ENCODE results near the gene MKI67.
"Not testable (repeated sequence)": the region's sequence is repeated elsewhere in the genome, so short reads cannot be mapped to it uniquely, and the experiment has no call there.

The MKI67 gene

DNA sequence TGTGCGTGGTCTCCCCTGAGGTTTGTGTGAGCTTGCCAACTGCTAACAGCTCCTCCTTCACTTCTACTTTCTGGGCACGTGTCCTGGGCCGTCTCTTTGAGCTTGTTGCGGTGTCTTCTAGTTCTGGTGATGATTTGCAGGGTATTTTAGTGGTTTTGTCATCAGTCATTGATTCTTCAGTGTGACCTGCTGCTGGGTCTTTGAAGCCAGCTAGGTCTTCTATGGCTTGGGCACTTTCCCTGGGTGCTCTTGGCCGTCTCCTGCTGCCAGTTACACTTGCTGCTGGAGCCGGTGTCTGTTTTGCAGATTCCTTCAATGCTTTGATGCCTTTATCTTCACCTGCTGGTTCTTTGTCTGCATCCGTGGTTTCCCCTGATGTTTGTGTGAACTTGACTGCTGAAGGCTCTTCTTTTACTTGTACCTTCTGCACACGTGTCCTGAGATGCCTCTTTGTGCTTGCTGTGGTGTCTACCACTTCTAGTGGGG lies 23.0 kb downstream of the MKI67 start:
- no peak for DNase-seq

DNA sequence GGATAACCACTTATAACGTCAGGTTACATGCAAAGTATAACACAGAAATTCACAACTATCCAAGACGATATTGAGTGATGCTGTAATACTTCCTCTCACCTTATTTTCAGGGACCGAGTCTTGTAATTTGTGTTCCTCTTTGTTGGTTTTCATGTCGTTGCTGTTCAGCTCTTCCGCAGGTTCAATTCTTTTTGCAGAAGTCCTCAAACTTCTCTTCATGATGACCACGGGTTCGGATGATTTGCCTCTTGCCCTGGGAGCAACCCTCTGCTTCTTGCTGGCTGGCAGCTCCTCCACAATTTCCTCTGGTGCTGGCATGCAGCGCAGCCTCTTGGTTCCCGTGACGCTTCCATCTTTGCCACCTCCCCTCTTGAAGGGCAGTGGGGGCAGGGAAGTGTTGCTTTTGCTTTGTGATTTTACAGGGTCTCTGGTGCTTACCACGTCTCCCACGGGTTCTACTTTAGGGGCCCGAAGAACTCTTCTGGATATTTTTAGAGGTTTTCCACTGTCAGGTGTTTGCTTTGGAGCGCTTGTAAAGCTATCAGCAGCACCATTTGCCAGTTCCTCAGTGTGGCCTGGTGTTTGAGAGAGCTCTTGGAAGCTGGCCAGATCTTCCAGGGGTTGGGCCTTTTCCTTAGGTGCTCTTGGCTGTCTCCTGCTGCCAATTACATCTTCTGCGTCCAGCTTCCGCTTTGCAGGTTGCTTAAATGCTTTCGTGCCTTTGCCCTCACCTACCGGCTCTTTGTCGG lies 23.6 kb downstream of the MKI67 start:
- DNase-seq, result no peak

DNA sequence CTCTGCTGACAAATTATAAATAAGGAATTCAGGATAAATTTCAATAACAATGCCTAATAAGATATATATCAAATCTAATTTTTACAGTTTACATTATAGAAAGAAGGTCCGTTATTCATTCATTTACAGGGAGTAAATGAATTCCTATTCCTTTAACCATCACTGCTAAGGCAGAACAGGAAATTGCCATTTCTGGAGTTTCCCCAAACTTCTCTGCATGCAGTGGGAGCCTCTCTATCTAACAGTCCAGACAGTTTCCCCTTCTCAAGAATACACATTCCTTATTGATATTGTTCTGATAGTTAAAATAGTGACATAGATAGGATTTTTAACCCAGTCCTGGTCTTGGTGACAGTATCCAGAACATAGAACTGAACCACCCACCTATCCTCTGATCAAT lies 24.3 kb downstream of the MKI67 start:
- DNase-seq, result no peak

DNA sequence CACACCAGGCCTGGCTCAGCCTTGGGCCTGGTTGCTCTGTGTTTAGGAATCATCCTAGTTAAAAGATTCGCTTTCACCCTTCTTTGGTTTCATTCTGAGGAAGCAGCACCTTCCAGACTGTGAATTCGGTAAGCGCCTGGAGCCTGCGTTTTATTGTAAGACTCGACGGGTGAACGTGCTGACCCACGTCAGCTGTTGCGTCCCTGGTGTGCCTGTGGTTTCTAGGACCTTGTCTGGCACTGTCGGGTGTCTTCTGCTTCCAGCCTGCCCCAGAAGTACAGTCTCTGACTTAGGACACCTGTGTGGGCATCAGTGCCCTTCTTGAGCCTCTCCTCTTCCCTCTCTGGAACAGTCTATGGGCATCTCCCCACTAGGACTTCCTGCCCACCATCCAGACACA lies 26.3 kb downstream of the MKI67 start:
- no peak for DNase-seq

DNA sequence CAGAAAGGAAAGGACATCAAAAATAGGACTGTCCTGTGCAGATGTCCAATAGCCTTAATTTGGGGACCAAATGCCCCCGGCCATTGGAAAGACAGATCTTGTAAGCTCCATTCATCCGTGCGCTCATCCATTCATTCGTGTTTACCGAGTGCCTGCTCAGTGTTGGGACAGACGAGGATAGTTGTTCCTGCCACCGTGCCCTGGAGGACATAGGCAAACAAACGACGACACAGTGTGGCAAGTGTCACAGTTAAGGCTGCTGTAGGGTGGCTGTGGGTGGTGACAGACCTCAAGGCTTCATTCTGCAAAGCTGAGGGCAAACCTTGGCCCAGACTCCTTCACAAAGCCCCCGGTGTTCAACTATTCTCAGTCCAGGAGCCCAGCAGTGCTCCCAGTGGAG lies 27.6 kb downstream of the MKI67 start:
- no peak for DNase-seq

DNA sequence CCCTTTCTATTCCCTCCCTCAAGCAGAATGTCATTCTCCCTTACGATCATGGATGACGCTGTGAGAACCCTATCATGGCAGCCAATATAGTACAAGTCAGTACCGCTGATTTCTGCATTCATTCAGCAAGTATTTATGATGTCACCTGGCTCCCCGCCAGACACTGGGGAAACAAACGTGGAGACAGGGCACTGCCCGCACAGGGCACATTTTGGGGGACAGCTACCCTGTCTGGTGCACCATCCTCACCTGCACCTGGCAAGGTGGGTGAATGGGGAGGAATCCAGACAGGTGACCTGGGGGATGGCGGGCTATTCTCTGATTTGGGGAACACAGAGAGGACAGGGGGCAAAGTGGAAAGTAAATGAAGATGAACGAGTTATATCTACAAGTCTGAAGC lies 28.4 kb downstream of the MKI67 start:
- no peak for DNase-seq

DNA sequence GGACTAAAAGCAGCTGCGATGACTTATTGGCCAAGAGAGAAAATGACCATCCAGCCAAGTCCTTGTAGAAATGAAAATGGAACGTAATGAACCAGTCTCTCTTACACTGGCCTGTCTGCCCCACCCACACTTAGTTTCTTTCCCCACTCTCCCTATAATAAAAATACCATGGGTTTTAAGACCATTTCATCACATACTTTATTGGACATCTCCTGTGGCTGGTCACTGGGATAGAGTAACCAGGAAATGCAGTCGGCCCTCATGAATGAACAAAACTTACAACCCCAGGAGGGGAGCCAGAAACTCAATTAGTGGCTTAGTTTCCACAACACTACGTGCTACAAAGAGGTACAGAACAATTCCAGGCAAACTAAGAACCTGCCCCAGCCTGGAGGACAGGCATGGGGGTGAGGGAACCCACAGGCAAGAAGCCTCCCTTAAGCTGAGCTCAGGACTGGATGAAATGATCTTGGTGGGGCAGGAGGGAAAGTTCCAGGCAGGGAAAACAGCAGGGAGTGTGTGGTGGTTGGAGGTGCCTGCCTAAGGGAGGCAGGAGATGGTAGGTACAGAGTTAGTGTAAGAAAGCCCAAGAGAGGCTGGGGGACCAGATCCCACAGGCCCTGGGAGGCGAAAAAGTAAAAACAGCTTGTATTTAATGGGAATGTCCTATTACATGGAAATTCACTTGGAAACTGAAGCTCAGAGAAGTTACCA lies 29.6 kb downstream of the MKI67 start:
- no peak for DNase-seq

DNA sequence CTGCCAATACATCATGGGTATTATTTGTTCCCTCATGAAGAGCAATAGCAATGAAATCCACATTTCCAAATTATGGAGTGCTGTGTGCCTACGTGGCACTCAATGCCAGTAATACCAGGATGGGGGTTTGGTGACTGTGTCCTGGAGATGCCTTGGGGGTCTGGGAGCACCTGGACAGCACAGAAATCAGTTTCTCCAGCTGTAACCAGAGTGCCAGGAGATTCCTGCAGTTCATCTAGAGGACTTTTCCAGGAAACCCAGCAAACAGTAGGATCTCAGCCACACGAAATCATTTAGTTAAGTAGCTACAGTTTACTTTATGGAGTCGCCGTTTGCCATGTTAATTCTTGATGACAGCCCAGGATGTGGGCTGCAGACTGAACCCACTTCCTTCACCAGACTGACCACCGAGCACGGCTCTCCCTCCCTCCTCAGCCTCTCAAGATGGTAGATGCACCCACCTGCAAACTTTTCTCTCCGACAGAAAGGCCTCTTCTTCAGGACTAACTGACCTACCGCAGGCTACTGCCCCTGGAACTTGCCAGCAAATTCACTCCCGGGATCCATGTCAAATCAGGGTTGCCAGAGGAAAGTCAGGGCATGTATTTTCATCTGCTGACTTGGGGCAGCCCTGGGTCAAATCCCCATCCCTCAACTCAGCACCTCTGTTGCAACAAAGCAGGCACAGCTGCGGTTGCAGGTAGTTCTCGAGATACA lies 30.3 kb downstream of the MKI67 start:
- DNase-seq, result no peak

DNA sequence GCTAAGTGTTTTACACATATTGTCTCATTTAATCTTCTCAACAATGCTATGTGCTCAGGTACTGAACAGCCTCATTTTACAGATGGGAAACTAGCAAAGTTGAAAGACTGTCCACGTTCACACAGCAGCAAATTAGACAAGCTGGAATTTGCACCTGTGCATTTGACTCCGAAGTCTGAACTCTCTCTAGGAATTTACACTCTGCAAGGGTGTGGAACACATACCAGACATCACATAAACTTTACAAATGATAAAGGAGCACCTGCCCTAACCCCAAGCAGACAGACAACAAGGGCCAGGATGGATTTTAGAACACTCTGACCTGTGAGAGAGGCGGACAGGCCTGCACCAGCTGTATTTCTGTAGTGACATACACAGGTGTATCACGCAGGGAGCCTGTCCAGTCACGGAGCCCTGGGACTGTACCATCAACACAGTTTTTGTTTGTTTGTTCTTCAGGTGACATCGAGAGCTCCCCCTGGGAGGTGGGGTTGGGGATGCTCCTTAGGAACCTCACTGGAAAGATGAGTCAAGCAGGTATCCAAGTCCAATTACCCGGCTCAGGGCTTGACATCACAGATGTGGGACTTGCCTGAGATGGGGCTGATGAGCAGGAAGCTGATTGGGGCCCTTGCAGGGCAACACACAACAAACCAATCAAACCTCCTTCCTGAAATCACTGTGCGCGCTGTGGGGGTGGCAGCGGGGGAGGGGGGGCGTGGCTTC lies 31.0 kb downstream of the MKI67 start:
- DNase-seq, result no peak

DNA sequence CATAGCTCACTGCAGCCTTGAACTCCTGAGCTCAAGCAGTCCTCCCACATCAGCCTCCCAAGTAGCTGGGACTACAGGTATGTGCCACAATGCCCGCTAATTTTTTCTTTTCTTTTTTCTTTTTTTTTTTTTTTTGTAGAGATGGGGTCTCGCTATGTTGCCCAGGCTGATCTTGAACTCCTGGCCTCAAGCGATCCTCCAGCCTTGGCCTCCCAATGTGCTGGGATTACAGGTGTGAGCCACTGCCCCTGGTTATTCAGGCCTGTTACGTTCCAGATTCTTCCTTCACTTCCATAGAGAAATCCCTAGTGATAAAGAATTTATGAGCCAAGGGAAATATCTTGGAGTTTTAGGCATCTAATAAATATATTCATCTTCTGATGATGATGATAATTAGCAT lies 31.6 kb downstream of the MKI67 start:
- not testable (repeated sequence) for DNase-seq

DNA sequence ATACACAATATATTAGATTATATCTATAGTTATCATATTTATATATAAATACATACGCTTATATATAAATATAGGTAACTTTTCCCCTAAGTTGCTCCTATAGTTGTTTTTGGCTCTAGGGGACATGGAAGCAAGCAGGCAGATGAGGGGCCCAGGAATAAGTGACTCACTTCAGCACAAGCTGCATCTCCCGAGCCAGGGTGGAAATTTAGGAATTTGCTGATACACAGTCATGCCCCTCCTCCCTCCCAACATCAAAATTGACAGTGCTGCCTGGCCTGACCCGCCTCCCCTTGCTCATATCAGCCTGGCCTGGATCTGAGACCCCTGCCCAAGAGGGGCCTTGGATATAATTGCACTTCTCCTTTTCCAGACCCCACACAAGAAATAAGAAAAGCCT lies 33.8 kb downstream of the MKI67 start:
- no peak for DNase-seq

DNA sequence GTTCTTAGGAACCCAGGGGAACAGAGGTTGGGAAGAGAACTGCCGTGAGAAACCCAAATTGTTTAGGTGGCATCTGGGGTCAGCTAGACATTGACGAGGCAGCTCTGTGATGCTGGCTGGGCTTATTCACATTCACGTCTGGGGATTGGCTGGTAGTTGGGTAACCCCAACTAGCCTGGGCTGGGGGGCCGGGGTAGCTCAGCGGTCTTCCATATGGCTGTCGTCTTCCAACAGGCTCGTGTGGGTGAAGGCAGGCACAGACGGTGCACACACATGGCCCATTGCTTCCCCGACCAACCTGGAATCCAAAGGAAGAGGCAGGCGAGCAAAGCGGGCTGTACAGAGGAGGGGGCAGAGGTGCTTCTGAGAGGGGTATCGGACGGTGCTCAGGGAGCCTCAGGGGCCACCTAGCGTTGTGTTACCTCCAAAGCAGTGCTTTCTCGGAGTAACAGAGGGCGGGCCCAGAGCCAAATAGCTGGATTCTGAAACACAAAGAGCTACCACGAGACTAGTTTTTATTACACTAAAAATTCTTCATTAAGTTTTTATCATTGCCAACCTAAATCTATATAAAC lies 34.5 kb downstream of the MKI67 start:
- DNase-seq, result no peak

DNA sequence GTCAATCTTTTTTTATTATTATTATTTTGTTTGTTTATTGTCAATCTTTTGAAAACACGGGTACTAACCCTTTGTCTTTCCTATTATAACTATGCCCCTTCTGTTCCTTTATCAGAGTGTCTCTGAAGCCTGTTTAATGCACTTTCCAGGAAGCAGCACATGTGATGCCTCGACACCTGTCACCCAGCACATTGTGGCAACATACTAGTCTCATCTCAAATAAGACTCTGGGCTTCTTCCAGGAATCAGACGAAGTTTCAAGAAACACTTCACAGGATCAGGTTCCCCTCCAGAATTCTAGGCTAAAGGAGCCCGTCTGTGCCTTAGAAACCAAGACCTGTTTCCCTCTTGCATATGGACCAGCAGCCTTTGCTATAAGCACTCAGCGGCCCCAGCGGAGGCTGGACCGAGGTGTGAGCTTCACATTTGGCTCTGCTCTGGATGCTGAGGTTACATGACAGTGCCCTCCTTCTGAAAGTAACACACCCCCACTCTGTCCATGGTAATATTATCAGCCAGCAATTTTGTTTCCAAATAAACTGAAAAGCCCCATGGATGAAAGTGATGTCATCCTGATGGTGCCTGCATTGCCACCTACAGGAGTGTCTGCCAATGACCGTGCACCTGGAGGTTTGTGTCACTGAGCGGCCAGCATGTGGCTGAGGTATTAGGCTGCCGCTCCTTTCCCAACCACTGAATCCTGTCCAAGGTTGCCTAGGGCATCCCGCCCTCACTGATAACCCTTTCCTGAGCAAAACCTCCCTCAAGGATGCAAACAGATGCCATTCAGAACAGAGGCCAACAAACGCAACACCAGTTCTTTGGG lies 38.1 kb downstream of the MKI67 start:
- DNase-seq, result no peak

DNA sequence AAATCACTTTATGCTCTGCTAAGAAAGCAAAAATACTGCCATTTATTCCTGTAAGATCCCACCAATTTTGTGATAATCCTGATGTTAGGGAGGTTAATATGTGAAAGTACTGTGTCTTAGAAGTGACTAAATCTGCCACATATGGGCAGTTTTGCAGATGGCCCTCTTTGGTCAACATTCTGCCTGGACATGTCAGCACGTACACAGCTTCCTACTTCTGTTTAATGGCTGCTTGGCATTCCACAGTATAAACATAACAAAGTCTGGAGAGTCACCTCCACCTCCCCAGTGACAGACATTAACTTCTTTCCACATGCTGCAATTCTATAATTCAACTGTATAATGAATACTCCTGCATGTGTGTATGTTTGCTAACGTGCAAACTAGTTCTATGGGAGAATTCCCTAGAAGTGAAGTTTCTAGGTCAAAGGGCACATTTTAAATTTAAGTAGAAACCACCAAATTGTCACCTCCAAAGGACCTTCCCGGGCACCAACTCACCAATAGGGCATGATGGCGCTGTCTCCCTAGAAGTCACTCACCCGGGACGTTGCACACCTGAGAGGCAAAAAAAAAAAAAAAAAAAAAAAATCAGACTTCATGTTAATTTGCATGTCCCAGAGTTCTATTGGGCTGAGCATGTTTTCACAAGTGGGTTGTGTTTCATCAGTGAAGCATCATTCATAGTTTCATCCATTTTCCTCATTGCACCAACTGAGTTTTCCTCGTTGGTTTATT lies 38.9 kb downstream of the MKI67 start:
- no peak for DNase-seq

DNA sequence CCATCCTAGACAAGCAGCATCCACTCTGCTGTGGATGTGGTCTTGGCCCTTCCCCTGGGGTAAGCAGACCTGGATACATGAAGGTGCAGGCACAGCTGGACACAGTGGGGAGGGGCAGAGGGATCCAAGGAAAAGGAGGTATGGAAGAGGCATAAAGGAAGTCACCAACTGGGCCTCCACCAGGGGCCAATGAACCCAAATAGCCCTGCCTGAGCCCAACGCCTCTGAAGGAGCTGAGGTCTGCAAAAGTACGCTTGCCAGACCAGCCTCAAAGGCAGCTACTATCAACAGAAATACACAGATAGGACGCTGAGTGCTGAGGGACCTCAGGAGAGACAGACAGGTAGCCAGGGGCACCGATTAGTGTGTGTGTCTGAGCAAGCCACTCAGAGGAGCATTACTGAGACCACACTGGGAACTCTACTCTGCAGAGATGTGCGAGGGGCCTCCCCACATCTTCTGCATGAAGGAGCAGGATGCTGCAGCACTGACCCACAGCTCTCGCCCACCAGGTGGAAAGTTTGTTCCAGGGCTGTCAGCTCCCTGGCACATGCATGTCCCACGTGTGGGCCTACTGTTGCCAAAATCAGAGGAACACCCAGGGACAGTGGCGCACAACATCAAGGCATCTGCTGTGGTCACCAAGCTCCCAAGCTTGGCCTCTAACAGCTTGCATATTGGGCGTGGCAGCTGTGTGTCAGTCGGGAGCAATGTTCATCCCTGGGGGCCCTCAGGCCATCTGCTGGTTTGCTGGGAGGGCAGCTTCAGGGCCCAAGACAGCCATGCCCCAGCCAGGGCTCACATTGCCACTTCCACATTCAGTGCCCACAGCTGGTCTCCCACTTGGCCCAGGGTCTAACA lies 40.0 kb downstream of the MKI67 start:
- DNase-seq, result peak; percentile 19

DNA sequence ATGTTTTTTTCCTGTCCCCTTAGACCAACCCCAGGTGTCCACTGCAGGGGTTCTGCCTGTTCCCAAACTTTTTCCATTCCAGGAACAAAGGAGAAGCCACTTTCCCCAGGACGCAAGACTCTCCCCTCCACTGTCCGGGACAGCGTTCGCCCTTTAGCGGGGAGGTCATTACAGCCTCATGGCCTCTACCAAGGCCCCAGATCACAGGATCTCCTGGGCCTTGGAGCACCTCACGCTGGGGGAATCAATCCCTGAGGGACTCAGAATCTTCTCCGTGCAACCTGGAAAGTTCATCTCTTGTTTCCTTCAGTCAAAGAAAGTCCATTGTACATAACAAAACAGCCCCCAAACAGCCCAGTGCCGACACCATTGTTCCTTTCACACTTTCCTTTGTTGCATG lies 41.2 kb downstream of the MKI67 start:
- no peak for DNase-seq

DNA sequence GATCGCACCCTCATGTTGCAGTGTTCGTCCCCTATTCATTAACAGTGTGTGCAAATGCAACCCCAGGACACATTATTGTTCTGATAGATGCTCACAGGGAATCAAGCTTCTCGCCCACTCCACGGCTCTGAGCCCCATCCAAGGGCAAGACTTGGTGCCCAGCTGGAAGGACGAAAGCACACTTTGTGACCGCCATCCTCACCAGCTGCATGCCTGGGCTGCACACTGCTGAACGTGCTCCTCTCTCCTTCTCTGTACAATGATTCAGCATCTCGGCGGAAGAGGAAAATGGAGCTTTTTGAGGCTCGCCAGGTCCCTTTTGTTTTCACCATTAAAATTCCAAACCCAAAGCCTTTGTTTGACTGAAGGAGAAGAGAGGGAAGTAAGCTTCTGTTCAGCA lies 41.9 kb downstream of the MKI67 start:
- DNase-seq, result no peak

DNA sequence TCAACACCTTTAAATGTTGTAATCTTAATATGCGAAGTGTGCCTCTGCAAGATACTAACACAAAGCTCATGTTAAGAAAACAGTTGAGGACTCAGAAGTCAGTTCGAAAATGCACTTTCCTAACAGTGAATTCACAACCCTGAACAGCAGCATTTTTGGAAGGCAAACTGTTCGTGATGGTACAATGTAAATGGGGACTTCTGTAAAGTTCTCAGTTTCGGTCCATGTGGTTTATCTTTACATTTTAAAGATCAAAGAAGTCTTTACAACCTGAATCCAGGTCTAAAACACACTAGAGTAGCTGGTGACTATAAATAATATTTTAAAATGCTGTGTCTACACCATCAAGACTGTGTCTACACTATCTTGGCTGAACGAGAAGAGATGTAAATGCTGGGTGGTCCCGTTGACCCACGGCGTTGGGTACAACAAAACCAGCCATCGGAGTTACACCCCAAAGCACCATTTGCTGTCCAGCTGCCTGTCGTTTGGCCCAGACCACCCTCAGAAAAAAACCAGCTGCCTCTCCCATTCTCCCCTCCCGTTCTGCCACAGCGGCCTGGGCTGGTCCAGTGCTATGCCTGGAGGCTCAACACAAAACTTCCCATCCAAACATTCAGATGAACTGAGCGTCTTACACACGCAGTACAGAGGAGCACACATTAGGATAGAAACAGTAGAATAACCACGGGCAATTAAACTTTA lies 42.9 kb downstream of the MKI67 start:
- no peak for DNase-seq

DNA sequence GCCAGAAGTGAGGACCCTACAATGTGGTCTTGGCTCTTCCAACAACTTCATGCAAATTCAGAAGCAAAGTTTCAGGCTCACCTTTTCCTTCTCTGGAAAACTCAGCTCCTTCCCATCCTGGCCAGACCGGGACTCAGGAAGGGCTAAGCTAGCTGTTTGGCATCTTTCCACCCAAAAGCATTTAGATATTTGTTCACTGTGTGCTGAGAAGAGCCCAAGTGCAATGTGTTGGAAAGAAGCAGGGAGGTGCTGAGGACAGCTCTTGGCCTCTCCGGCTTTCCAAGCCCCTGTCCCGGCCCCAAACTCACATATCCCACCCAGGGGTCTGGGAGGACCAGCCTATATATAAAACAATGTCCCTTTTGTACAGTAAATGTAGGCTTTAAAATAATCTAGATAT lies 44.5 kb downstream of the MKI67 start:
- no peak for DNase-seq

DNA sequence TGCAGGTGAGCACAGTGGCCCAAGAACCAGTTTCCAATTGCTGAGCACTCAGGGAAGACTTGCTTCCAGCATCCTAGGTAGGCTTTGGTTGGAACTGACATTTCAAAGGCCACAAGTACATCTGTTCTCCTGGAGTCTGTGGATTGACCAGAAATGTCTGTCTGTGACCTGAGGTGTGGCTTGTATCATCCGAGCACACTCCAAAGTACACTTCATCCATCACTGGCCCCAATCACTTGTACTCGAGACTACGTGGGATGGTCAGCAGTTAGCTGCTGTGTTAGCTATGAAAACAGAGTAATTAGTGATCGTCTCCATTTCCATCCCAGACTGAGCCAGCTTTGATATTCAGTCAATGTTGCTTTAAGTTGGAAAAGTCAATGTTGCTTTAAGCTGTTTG lies 45.0 kb downstream of the MKI67 start:
- DNase-seq, result no peak

Data from DMS 273 treated with DMSO at 0.1 percent for 48 hours (cell line).